Measurements from ENCODE around the gene ARHGAP9.

ARHGAP9 gene

GRCh38 chr12:57465747-57466505 is 13.7 kb downstream of the ARHGAP9 start:
- no peak for DNase-seq (ENCODE audit: low read depth)
- no peak for TF ChIP-seq CTCF (IDR thresholded peaks at IDR 0.05; ENCODE audit: low read depth, low read length)
- no peak for TF ChIP-seq MAX (IDR thresholded peaks at IDR 0.05; ENCODE audit: low read depth, low read length)
- TF ChIP-seq POLR2A (IDR thresholded peaks at IDR 0.05; ENCODE audit: extremely low read depth, insufficient read length): no peak
- TF ChIP-seq MYC (IDR thresholded peaks at IDR 0.05; ENCODE audit: low read depth, low read length): no peak
- H3K4me3 ChIP-seq (ENCODE audit: low read depth, low read length): no peak overlapping the region

- TF ChIP-seq MAX (IDR thresholded peaks at IDR 0.05; ENCODE audit: low read depth, low read length) (no peak), CTCF (IDR thresholded peaks at IDR 0.05; ENCODE audit: low read depth, low read length) (no peak), MYC (IDR thresholded peaks at IDR 0.05; ENCODE audit: low read depth, low read length) (no peak), POLR2A (IDR thresholded peaks at IDR 0.05; ENCODE audit: extremely low read depth, insufficient read length) (no peak)
- no peak overlapping the region for H3K4me3 ChIP-seq (ENCODE audit: low read depth, low read length)
- DNase-seq (ENCODE audit: low read depth): no peak
These were observed 14.5 kb downstream of the ARHGAP9 start for GRCh38 chr12:57465030-57465746.

- DNase-seq (ENCODE audit: low read depth): no peak
- TF ChIP-seq MYC (IDR thresholded peaks at IDR 0.05; ENCODE audit: low read depth, low read length) (no peak), MAX (IDR thresholded peaks at IDR 0.05; ENCODE audit: low read depth, low read length) (no peak), POLR2A (IDR thresholded peaks at IDR 0.05; ENCODE audit: extremely low read depth, insufficient read length) (no peak), CTCF (IDR thresholded peaks at IDR 0.05; ENCODE audit: low read depth, low read length) (no peak)
- no peak overlapping the region for H3K4me3 ChIP-seq (ENCODE audit: low read depth, low read length)
These were observed 15.1 kb downstream of the ARHGAP9 start for GRCh38 chr12:57464569-57464968.

- no peak overlapping the region for H3K4me3 ChIP-seq (ENCODE audit: low read depth, low read length)
- TF ChIP-seq POLR2A (IDR thresholded peaks at IDR 0.05; ENCODE audit: extremely low read depth, insufficient read length): no peak
- no peak for TF ChIP-seq MAX (IDR thresholded peaks at IDR 0.05; ENCODE audit: low read depth, low read length)
- no peak for TF ChIP-seq CTCF (IDR thresholded peaks at IDR 0.05; ENCODE audit: low read depth, low read length)
- no peak for TF ChIP-seq MYC (IDR thresholded peaks at IDR 0.05; ENCODE audit: low read depth, low read length)
- no peak for DNase-seq (ENCODE audit: low read depth)
These were observed 16.8 kb downstream of the ARHGAP9 start for GRCh38 chr12:57462912-57463253.

GRCh38 chr12:57462251-57462911 is 17.3 kb downstream of the ARHGAP9 start:
- TF ChIP-seq MAX (IDR thresholded peaks at IDR 0.05; ENCODE audit: low read depth, low read length): peak; percentile 71
- TF ChIP-seq CTCF (IDR thresholded peaks at IDR 0.05; ENCODE audit: low read depth, low read length): peak; percentile 94
- no peak for TF ChIP-seq POLR2A (IDR thresholded peaks at IDR 0.05; ENCODE audit: extremely low read depth, insufficient read length)
- peak; percentile 72 for TF ChIP-seq MYC (IDR thresholded peaks at IDR 0.05; ENCODE audit: low read depth, low read length)
- peak; percentile 93 for DNase-seq (ENCODE audit: low read depth)
- peak overlapping the region; percentile 49 for H3K4me3 ChIP-seq (ENCODE audit: low read depth, low read length)
